ENCODE measurements around the gene CPT1B.

DNA sequence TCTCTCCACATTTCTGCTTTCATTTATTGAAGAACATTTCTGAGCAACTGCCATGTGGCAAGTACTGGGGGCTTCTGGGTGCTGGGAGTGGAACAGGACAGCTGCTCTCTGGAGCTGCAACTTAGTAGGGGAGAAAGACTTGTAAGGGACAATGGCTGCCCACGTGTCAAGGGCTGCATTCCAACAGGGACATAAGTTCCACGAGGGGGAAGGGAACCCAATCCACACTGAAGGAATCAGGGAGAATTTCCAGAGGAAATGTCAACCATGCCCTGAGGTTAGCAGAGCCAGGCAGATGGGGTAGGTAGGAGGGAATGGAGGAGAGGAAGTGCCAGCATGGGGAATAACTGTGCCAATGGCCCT is 24.1 kb upstream of the CPT1B start:
- TF ChIP-seq POLR2AphosphoS5 (IDR thresholded peaks at IDR 0.05), result no peak
- TF ChIP-seq, protein P1, sequence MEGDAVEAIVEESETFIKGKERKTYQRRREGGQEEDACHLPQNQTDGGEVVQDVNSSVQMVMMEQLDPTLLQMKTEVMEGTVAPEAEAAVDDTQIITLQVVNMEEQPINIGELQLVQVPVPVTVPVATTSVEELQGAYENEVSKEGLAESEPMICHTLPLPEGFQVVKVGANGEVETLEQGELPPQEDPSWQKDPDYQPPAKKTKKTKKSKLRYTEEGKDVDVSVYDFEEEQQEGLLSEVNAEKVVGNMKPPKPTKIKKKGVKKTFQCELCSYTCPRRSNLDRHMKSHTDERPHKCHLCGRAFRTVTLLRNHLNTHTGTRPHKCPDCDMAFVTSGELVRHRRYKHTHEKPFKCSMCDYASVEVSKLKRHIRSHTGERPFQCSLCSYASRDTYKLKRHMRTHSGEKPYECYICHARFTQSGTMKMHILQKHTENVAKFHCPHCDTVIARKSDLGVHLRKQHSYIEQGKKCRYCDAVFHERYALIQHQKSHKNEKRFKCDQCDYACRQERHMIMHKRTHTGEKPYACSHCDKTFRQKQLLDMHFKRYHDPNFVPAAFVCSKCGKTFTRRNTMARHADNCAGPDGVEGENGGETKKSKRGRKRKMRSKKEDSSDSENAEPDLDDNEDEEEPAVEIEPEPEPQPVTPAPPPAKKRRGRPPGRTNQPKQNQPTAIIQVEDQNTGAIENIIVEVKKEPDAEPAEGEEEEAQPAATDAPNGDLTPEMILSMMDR (IDR thresholded peaks at IDR 0.05), result no peak

Measured in esophagus muscularis mucosa (tissue), 3 donors.